ENCODE data around the gene HESX1. TPM values are rescaled to one million over a fixed set of nuclear protein-coding genes. Genes with fewer than 3 reads are reported as not detected.

HESX1 gene
- total RNA-seq, 1 donor from 2014 or later = 0.58 TPM

DNA sequence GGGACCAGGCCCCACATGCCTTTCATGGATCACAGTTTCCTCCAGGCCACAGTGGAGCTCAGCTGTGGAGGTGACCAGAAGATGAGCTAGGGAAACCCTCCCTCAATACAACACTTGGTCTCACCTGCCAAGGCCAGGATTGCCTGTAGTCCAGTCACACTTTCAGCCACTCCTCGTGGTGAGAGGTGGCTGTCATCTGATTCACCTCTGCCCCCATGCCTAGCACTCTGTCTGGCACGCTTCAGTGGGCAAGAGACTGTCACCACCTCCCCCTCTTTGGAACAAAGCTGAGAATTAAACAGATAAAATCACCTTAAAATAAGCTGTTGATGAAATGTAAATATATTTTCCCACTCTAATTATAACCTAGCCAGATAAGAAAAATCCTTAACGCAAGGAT lies 30.7 kb downstream of the HESX1 start:
- DNase-seq (ENCODE audit: extremely low read depth, low read depth, low spot score) = no peak

DNA sequence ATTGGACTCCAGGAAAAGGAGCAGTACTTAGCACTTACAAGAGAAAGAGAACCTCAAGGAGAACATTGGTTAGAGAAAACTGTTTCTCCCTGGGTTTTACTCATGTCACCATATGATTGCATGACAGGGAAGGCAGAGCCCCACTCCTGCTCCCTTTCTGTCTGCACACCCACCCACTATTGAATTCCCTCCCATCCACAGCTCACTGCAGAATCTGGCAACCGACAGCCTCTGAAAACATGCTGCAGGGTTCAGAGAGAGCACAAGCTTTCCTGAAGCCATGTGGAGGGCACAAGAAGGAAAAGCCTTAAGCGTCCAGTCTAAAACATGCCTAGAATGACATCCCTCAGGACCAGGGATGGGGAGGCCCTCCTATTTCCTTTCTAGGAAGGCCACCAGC lies 31.6 kb downstream of the HESX1 start:
- no peak for DNase-seq (ENCODE audit: extremely low read depth, low read depth, low spot score)

DNA sequence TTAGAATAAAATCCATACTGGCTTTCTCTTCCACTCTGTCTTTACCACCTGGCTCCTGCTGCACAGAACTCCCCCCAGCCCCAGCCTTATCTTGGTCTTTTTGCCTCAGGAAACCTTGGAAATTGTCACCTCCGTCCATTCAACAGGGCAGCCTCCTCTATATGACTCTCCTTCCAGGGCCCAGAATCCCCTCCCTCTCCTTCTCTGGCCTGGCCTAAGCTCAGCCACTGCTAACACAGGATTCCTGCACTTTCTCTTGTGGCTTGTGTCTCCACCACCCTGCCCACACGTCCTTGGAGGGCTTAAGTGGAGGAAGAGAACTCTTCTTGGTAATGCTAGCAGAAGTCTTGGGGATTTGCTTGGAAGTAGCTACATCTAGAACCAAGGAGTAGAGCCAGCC lies 33.1 kb downstream of the HESX1 start:
- no peak for DNase-seq (ENCODE audit: extremely low read depth, low read depth, low spot score)

DNA sequence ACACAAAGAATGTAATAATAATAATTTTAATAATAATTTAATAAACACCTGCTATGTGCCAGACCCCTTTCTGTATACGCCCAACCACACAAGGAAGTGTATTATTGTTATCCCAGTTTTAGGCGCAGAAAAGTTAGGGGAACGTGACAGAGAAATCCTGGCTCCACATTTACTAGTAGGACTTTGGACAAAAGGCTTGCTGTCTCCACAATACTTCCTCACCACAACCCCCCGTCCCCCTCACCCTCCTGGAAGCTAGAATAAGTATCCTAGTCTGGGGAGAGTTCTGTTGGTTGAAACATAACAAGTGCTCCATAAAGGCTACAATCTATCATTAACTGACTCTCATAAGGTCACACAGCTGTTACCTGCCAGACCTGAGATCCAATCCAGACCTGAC lies 34.1 kb downstream of the HESX1 start:
- no peak for DNase-seq (ENCODE audit: extremely low read depth, low read depth, low spot score)

DNA sequence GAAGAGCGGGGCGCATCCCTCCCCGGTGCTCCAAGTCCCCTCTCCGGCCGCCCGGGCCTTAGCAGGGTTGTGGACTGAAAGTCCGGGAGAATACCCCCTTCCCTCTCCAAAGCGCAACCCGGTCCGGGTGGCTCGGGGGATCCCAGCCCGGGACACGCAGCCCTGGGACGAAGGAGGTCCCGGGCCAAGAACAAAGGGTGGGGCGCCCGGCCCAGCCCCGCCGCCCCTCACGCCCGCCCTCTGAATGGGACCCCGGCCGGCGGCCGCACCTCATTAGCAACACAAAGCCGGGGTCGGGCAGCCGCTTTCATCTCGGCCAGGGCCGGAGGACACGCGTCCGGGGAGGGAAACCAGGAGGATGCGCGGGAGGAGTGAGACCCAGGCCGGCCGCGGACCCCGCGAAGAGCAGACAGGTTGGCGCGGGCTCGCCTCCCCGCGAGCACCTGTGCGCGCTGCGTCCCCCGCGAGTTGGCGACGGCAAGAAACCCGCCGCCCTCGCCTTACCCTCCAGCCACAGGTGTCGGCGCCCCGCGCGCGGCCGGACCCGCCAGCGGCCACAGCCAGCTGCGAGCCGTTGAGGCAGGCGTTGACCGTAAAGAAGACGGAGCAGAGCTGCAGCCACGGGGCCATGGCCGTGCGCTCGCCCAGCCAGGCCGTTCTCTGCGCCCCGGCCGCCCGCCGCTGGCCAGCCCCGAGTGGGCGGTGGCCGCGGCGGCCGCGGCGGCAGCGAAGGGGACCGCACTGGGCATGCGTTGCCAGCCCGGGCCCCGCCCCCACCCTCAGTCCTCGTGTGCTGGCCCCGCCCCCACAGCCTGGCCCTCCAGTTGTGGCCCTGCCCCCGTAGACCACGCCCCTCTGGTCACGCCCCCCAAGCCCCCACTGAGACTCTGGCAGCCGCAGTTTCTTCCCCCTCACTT lies 34.9 kb downstream of the HESX1 start, which contains the start of gene IL17RD:
TSS of gene IL17RD (minus strand) at position 697 of the 917 bp plus-strand sequence. CDS start at position 630, 67 bp downstream.
- no peak for DNase-seq (ENCODE audit: extremely low read depth, low read depth, low spot score)

DNA sequence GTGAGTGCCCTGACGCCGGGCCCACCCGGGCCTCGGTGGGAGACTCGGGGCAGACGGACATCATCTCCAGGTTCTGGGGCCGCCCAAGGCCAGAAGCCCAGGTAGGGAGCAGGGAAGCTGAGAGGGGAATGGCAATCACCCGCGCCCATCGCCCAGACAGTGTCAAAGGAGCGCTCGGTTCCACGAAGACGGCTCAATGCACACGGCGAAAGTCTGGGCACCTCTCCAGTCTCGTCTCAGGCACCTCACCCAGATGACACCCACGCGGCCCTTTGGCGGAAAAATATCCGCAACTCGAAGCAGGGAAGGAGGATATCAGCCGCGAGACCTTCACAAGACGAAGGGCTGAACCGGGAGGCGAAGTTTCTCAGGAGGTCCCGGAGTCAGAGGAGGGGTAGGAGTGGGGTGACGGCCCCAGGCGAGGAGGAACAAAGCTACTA lies 35.5 kb downstream of the HESX1 start:
- no peak for DNase-seq (ENCODE audit: extremely low read depth, low read depth, low spot score)

DNA sequence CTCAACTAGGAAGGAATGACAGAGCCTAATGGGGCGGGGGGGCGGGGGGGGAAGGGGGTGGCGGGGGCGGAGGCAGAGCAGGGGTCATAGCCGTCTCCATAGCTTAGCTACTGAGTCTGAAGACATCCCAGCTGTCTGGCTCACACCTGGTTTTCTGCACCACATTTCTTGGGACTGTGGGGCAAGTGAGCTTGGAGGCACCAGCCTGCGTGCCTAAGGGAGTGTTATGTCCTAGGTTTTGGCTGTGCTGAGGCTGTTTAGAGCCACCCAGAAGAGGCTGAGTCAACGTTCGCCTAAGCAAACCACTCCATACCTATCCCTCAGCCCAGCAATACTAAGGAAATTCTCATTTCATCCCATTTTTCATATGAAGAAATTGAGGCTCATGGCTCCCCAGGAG lies 36.0 kb downstream of the HESX1 start:
- no peak for DNase-seq (ENCODE audit: extremely low read depth, low read depth, low spot score)

DNA sequence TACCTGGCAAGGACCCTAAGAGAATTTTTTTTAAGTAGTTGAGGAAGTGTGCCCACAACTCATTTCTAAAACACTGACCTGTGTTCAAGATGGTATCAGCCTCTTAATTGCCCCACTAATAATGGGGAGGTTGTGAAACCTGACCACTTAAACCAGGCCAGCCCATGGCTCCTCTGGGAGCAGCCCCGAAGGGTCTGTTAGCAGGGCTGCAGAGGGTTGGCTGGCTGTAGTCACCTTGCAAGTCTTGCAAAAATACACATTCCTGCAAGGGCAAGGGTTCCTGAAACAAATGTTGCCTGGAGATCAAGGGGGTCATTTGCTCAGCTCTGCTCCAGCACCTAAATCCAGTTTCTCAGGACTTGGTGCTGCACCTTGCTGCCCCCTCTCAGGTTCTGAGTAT lies 37.9 kb downstream of the HESX1 start:
- DNase-seq (ENCODE audit: extremely low read depth, low read depth, low spot score) = no peak

DNA sequence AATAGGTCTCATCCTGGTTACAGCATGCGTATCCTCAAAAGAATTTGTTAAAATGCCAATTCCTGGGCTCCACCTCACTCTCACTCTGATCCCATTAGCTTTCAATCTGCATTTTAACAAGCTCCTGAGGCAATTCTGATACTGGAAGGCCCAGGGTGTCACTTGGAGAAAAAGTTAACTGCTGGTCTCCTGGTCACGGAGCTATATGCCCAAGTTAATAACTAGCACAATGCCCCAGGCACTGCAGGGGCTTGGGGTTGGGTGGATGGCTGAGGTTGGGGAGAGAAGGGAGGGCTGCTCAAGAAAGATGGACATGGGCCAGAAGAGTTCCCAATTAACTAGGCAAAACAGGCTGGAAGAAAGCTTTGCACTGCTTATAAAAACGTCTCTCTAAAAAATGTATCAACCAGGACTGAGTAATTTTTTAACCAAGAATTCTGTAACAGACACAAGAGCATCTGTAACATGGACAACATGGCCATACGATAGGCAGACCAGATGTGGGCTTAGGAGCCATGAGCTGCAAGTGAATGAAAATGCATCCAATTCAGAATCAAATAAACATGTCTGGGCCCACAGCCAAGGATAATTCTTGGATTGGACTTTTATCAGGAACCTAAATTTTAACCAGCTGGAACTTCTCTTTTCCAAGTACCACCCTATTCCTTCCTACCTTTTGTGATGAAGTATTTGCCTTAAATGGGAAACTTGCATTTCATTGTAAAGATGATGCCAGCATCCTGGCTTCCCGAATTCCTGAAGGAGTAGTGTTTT lies 38.8 kb downstream of the HESX1 start:
- no peak for DNase-seq (ENCODE audit: extremely low read depth, low read depth, low spot score)

DNA sequence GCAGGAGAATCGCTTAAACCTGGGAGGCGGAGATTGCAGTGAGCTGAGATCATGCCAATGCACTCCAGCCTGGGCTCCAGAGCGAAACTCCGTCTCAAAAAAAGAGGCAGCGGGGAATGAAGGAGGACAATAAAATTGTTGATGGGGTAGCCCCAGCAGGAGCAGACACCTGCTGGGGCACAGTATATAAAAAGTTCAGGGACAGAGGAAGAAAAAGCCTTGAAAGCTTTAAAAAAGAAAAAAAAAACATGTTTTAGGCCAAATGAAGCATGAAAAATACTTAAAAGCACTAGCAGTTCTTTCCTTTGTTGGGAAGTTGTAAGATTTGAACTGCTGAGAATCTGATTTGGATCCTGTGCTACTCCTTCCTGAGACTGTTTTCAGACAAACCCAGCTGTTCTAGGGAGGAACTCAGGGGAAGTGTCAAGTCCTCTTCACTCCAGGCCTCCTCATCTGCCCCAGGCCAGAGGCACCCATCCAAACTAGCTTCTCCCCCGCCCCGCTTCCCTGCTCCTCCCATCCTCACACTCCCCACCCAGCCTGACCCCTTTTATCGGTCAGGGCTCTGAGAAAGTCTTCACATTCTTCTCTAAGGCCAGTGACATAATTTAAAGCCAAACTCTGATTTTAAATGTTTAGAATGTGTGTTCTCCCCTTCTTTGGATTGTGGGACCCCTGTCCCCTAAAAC lies 39.6 kb downstream of the HESX1 start:
- DNase-seq (ENCODE audit: extremely low read depth, low read depth, low spot score) = no peak

DNA sequence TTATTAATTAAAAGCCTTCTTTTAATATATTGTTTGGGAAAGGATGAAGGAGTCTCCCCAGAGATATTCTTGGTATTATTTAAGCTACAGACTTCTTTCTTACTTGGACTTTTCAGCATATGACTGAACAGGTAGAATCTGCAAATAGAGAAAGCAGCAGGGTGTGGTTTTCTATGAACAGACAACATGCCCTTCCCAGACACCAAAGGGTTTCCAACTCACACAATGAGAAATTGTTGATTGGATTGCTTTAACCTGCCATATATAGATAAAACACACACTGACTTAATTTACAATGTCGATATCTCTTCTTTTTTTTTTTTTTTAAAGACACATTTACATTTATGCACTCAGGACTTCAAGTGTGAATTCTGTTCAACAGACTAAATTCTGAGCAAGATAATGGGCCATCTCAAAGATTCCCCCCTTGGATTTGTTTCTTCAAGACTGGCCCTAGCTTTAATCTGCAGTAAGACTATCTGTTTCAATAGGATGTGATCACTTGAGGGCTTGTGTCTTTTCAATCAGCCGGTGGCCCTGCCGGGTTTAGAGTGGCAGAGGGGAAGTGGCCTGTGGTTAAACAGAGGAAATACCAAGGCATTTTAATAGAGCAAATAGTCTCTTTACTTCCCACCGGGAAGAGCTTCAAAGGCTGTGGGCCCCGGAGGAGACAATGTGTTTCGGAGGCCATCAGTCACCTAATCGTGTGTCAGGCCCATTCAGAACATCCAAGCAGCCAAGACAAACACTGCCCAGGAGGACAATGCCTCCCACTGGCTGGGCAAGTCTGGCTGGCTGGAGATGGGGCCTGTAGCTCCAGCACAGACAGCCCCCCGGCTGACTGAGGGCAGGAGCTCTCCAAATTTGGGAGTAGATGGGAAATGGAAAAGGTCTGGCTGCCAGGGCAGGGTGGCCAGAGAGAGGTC lies 40.7 kb downstream of the HESX1 start:
- DNase-seq (ENCODE audit: extremely low read depth, low read depth, low spot score) = no peak

DNA sequence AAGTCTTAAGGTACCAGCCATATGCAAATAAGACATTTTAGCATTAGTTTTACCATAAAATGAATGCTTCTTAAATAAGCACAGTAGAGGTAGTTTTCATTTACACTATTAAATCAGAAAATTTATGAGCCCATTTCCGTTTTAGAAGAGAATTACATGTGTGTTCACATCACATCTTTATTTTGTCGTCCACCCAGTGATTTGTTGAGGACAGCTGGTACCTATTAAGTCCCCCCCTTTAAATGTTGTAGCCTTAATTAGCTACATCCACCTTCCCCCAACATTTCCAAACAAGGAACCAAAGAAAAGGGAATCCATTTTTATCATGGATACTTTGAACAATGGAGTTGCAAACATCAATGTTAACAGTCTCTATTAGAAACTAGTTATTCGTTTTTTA lies 41.5 kb downstream of the HESX1 start:
- no peak for DNase-seq (ENCODE audit: extremely low read depth, low read depth, low spot score)

DNA sequence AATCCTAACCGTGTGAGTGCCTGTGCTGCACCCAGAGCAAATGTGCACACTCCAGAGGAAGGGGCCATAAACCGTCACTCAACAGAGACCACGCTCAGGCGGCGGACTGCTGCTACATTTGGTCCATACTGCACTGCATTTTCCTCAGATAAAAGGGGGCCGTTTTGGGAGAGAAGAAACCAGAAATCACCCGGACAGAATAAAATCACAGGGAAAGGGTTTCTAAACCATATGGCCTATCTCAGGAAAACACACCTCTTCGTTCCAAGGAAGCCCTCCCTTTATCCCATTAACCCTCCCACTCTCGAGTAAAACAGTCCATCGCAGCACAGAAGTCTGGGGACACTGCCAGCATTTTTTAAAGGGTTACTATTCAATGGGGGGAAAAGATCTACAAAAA lies 42.2 kb downstream of the HESX1 start:
- DNase-seq (ENCODE audit: extremely low read depth, low read depth, low spot score) = no peak

DNA sequence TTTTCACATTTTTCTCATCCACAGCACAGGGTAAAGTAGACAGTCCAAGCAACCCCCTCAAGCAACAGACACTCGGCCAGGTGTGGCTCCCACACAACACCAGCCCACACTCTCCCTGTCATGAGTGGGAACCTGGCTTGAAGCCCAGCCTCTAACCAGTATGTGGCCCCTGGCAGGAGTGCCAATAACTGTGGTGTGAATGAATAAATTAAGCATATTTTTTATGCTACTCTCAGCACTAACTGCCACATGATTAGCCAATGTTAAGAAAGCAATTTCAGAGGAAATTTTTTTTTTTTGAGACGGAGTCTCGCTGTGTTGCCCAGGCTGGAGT lies 44.5 kb downstream of the HESX1 start:
- DNase-seq (ENCODE audit: extremely low read depth, low read depth, low spot score) = no peak

DNA sequence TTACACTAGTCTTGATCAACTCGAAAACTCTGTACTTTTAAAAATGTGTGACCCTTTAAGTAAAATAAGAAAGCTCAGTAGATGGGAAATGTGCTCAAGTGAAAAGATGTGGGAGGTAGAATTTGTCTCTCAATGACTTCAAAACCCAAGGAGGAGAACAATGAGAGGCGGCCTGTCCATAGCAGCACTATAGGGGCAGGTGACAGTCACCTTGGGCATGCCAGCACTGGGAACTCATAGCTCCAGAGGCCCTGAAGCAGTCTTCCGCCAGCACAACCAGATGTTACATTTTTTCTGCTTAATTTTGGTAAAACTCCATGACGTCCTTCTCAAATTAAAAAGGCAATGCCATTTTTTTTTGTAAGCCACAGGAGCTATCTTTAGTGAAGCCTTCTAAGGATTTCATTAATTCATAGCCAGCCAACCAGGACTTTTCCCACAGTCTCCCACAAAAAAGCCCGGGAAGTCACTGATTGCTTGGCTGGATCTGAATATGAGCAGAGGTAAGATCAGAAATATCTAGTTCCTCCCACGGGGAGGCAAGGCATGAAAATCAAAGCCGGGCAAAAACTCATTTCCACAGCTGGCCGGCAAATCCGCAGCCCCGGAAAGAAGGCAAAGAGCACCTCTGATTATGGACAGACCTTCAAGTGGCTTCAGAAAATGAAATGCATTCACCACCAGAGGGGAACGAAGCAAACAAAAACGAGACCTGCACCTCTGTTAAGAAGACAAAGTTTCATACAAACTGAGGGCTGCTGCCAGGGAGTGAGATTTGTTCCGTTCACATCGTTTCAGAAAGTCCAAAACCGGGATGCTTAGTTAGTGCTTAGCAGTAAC lies 45.1 kb downstream of the HESX1 start:
- no peak for DNase-seq (ENCODE audit: extremely low read depth, low read depth, low spot score)

DNA sequence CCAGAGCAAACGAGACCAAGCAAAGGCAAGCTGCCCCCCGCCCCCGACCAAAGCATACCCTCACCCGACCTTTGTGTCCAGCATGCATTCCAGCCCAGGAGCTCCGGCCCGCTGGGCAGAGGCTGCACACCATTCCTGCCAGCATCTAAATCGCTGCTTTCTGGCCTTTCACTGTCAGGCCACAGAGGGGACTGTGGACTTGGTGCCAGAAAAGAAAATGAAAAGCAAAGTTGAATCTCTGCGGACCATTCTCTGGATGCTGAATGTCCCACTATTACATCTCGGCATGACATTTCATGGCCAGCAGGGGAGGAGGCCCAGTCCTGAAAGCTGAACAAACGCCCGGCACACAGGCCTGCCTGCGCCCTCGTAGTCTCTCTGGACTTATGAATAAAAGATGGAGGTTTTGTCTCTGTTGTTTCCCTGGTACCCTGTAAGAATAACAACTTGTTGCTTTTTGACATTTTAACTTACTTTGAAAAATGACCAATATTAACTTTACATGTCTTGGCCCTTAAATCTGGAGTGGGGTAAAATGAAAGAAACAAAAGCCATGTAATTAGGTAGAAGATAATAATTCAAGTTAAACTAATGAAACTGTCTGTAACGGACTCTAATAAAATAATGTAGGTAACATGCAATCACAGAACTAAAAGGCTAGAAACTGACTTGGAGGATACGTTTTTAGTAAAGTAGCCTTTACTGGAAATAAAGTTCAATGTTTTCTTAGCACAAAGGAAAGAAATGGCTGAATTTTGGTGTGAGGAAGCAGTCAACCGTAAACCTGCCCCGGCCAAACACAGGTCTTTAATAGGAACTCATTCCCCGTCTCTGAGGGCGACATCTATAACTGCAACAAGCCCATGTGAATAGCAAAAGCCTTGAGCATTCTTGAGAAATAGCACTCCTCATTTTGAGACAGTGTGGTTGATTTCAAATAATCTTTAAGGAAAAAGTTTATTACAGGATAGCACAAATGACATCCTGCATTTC lies 47.3 kb downstream of the HESX1 start:
- no peak for DNase-seq (ENCODE audit: extremely low read depth, low read depth, low spot score)

DNA sequence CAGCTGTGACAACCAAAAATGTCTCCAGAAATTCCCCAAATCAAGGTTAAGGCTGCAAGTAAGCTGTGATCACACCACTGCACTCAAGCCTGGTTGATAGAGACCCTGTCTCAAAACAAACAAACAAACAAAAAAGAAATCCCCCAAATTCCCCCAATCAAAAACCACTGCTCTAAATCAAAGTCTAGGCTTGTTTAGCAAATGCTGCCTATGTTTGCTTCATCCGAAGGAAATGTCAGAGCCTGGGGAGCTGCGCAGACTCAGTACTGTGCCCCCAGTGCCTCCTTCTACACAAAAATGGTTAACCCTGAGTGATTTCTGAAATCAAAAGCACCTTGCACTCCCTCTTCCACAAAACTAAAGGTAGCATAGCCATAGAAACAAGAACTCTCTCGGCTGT lies 48.0 kb downstream of the HESX1 start:
- DNase-seq (ENCODE audit: extremely low read depth, low read depth, low spot score) = no peak

DNA sequence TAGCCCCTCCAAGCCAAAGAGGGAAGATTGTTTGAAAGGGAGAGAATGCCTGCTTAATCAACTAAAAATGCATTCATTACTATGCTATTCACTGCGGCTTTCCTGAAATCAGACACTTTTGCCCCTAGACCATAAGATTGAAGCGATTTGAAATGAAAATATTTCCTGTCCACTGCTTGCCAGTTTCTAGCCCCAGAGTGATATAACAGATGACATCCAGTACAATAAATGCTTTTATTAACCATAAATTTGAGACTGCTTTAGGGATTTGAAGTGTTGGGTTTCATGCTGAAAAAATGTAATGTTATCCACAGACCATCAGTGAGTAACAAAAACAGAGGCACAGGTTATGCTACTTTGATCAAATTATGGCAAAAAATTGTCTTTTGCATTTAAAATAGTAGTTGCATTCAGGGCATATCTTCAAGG lies 48.7 kb downstream of the HESX1 start:
- DNase-seq (ENCODE audit: extremely low read depth, low read depth, low spot score) = no peak

All from glomerular endothelial cell (primary cell).